ENCODE results near the gene OTOP2. TPM values are rescaled to one million over a fixed set of nuclear protein-coding genes. Genes with fewer than 3 reads are reported as not detected.
A peak's percentile ranks its signal among the peaks of the same experiment; 100 is the strongest.
"Not testable (repeated sequence)": the region's sequence is repeated elsewhere in the genome, so short reads cannot be mapped to it uniquely, and the experiment has no call there.

Gene OTOP2
- total and polyA plus RNA-seq, 4 donors: not detected

DNA sequence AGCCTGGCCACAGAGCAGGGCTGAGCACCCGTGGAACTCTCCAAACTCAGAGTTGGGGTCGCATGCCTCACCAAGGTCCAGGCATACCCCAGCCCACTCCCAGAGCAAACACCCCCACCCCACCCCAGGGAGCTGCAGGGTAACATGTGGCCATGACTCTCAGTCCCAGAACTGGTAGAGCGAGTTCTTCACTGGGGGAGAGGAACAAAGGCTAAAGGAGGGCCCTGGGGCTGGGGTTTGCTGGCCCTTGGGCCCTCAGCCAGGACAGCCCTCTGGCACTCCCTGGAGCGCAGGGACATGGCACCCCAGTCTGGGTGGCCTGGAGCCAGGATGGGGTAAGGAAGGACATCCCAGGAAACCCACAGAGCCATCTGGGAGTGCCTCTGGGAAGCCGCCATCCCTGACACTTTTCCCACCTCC lies 44.3 kb downstream of the OTOP2 start:
- H3K27ac ChIP-seq (ENCODE audit: low read depth in 1 of 2, low read length in 1 of 2): peak overlapping the region in 1 of 2 donors; percentile 8
- peaks cover 0 to 14% (median 0%) of the 10 kb centered on the region in 5 donors for H3K4me1 ChIP-seq (ENCODE audit: control insufficient read depth in 5 of 5, insufficient read depth in 5 of 5, low read length in 5 of 5)
- no peak overlapping the region for H3K9ac ChIP-seq (ENCODE audit: insufficient read depth in 1 of 2, low read length in 2 of 2)
- peaks cover 0 to under 1% (median 0%) of the 10 kb centered on the region in 4 donors for H3K36me3 ChIP-seq (ENCODE audit: control insufficient read depth in 4 of 4, insufficient read depth in 4 of 4, low read length in 4 of 4)
- TF ChIP-seq, protein P1, sequence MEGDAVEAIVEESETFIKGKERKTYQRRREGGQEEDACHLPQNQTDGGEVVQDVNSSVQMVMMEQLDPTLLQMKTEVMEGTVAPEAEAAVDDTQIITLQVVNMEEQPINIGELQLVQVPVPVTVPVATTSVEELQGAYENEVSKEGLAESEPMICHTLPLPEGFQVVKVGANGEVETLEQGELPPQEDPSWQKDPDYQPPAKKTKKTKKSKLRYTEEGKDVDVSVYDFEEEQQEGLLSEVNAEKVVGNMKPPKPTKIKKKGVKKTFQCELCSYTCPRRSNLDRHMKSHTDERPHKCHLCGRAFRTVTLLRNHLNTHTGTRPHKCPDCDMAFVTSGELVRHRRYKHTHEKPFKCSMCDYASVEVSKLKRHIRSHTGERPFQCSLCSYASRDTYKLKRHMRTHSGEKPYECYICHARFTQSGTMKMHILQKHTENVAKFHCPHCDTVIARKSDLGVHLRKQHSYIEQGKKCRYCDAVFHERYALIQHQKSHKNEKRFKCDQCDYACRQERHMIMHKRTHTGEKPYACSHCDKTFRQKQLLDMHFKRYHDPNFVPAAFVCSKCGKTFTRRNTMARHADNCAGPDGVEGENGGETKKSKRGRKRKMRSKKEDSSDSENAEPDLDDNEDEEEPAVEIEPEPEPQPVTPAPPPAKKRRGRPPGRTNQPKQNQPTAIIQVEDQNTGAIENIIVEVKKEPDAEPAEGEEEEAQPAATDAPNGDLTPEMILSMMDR (IDR thresholded peaks at IDR 0.05; ENCODE audit: control extremely low read depth, extremely low read depth): no peak
- H3K4me3 ChIP-seq: no peak overlapping the region
- WGBS, 2 donors: 67 to 71% methylated on average over 5 of the region's 5 CpGs
- H3K9me3 ChIP-seq (ENCODE audit: control insufficient read depth in 4 of 4, insufficient read depth in 3 of 4, low read length in 3 of 4): no peaks in the 10 kb centered on the region
- DNase-seq: peak; percentile 54 to 76 (median 54)
- ATAC-seq (ENCODE audit: insufficient read depth, low FRiP score): no peak
- H3K27me3 ChIP-seq (ENCODE audit: control insufficient read depth in 3 of 3, insufficient read depth in 3 of 3, low read length in 2 of 3): peaks cover 0 to 11% (median 7%) of the 10 kb centered on the region in 3 donors

DNA sequence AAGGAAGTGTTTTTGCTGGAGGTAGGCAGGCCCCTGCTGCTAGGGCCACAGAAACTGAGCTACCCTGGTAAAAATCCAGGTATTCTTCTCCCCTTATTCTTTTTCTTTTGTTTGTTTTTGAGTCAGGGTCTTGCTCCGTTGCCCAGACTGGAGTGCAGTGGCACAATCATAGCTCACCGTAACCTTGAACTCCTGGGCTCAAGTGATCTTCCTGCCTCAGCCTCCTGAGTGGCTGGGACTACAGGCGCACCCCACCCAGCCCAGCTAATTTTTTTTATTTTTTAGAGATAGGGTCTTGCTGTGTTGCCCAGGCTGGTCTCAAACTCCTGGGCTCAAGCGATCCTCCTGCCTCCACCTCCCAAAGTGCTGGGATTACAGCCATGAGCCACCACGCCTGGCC lies 45.4 kb downstream of the OTOP2 start:
- H3K4me3 ChIP-seq; DNase-seq; ATAC-seq (ENCODE audit: insufficient read depth, low FRiP score); H3K9me3 ChIP-seq (ENCODE audit: control insufficient read depth in 4 of 4, insufficient read depth in 3 of 4, low read length in 3 of 4); H3K27ac ChIP-seq (ENCODE audit: low read depth in 1 of 2, low read length in 1 of 2); H3K36me3 ChIP-seq (ENCODE audit: control insufficient read depth in 4 of 4, insufficient read depth in 4 of 4, low read length in 4 of 4); H3K9ac ChIP-seq (ENCODE audit: insufficient read depth in 1 of 2, low read length in 2 of 2): not testable (repeated sequence)
- Histone ChIP-seq H3K4me1 (ENCODE audit: control insufficient read depth in 5 of 5, insufficient read depth in 5 of 5, low read length in 5 of 5) (peaks cover 0 to 14% (median 0%) of the 10 kb centered on the region in 5 donors), H3K27me3 (ENCODE audit: control insufficient read depth in 3 of 3, insufficient read depth in 3 of 3, low read length in 2 of 3) (peaks cover 0 to 15% (median 11%) of the 10 kb centered on the region in 3 donors)
- 90 to 94% methylated on average over 5 of the region's 5 CpGs for WGBS, 2 donors

DNA sequence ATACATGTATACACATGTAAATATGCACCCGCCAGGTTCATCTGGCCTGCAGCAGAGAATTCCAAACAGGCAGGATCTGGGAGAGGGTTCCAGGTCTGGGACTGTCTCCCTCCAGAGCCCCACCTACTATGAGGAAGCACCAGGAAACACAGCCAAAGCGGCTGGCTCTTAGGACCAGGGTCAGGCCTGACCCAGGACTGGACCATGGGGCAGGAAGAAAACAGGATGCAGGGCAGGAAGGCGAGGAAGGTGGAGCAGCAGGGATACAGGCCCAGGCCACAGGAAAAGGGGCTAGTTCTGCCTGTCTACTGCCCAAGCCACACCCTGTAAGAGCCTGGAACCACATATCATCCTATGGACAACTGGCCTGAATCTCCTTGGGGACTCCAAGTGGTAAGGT lies 46.3 kb downstream of the OTOP2 start:
- DNase-seq: peak in 1 of 3 donors; percentile 44
- H3K4me1 ChIP-seq (ENCODE audit: control insufficient read depth in 5 of 5, insufficient read depth in 5 of 5, low read length in 5 of 5): peaks cover 0 to 14% (median 0%) of the 10 kb centered on the region in 5 donors
- no peak overlapping the region for H3K4me3 ChIP-seq
- 75 to 81% methylated on average over 3 of the region's 3 CpGs for WGBS, 2 donors
- H3K36me3 ChIP-seq (ENCODE audit: control insufficient read depth in 4 of 4, insufficient read depth in 4 of 4, low read length in 4 of 4): no peaks in the 10 kb centered on the region
- TF ChIP-seq, protein P1 (IDR thresholded peaks at IDR 0.05; ENCODE audit: control extremely low read depth, extremely low read depth): no peak
- H3K27ac ChIP-seq (ENCODE audit: low read depth in 1 of 2, low read length in 1 of 2): peak overlapping the region in 1 of 2 donors; percentile 1
- no peak overlapping the region for H3K9ac ChIP-seq (ENCODE audit: insufficient read depth in 1 of 2, low read length in 2 of 2)
- ATAC-seq (ENCODE audit: insufficient read depth, low FRiP score): no peak
- peaks cover 0 to 15% (median 14%) of the 10 kb centered on the region in 3 donors for H3K27me3 ChIP-seq (ENCODE audit: control insufficient read depth in 3 of 3, insufficient read depth in 3 of 3, low read length in 2 of 3)
- no peaks in the 10 kb centered on the region for H3K9me3 ChIP-seq (ENCODE audit: control insufficient read depth in 4 of 4, insufficient read depth in 3 of 4, low read length in 3 of 4)

DNA sequence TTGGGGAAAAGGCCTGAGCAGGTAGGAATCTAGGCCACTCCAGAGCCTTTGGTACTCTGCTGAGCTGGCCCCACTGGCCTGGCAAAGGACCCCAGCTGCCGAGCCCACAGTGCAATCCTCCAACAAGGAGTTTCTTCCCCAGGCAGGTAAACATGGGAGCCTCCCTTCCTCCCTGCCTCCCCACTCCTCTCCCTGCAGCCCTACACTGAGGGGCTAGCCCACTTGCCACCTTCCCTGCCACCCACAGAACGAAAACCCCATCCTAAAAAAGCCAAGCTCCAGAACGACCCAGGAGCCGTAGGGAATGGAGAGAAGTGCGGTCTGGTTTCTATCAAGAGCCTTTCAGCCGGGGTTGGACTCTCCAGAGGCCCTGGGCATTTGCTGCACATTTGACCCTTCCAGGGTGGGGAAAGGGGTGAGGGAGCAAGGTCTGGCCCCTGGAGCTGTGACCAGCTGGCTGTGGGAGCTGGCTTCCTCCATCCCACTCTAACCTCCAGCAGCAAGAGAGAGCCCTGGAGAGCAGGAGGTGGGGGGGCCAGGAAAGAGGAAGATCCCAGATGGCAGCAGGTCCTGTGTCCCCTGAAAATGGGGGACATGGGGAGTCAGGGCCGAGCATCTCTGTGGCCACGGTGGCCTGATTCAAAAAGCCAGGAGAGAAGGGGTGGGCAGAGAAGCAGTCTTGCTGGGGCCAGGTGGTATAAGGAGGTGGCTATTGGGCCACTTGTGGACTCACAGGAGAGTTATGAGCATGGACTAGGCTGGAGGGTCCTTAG lies 47.2 kb downstream of the OTOP2 start:
- Histone ChIP-seq H3K36me3 (ENCODE audit: control insufficient read depth in 4 of 4, insufficient read depth in 4 of 4, low read length in 4 of 4) (no peaks in the 10 kb centered on the region), H3K4me3 (peak overlapping the region; percentile 71), H3K27ac (ENCODE audit: low read depth in 1 of 2, low read length in 1 of 2) (peak overlapping the region in 1 of 2 donors; percentile 69), H3K27me3 (ENCODE audit: control insufficient read depth in 3 of 3, insufficient read depth in 3 of 3, low read length in 2 of 3) (peaks cover 0 to 15% (median 14%) of the 10 kb centered on the region in 3 donors), H3K9ac (ENCODE audit: insufficient read depth in 1 of 2, low read length in 2 of 2) (peak overlapping the region in 1 of 2 donors; percentile 11), H3K4me1 (ENCODE audit: control insufficient read depth in 5 of 5, insufficient read depth in 5 of 5, low read length in 5 of 5) (peaks cover 0 to 14% (median 0%) of the 10 kb centered on the region in 5 donors), H3K9me3 (ENCODE audit: control insufficient read depth in 4 of 4, insufficient read depth in 3 of 4, low read length in 3 of 4) (no peaks in the 10 kb centered on the region)
- no peak for ATAC-seq (ENCODE audit: insufficient read depth, low FRiP score)
- no peak for DNase-seq
- TF ChIP-seq, protein P1 (IDR thresholded peaks at IDR 0.05; ENCODE audit: control extremely low read depth, extremely low read depth): no peak
- WGBS, 2 donors: 71 to 77% methylated on average over 8 of the region's 8 CpGs

Measured in lung (tissue), 12 donors.